Measurements from ENCODE around the gene SF3A2.
A peak's percentile ranks its signal among the peaks of the same experiment; 100 is the strongest.

Gene SF3A2

GRCh38 chr19:2260341-2260805 is 23.7 kb downstream of the SF3A2 start:
- DNase-seq (ENCODE audit: low read depth in 1 of 2, low spot score in 1 of 2) = no peak
- no peak for TF ChIP-seq JUND (IDR thresholded peaks at IDR 0.05; ENCODE audit: low read depth)
- in situ Hi-C loops (cut with HindIII; ENCODE audit: low pct_unique_long_range_greater_than_20kb, low sequenced_read_pairs) = no loop called here

GRCh38 chr19:2261438-2262172 is 25.0 kb downstream of the SF3A2 start:
- TF ChIP-seq JUND (IDR thresholded peaks at IDR 0.05; ENCODE audit: low read depth) = no peak
- in situ Hi-C loops (cut with HindIII; ENCODE audit: low pct_unique_long_range_greater_than_20kb, low sequenced_read_pairs) = no loop called here
- DNase-seq (ENCODE audit: low read depth in 1 of 2, low spot score in 1 of 2) = no peak

GRCh38 chr19:2266183-2266993 is 29.8 kb downstream of the SF3A2 start:
- in situ Hi-C loops (cut with HindIII; ENCODE audit: low pct_unique_long_range_greater_than_20kb, low sequenced_read_pairs) = no loop called here
- DNase-seq (ENCODE audit: low read depth in 1 of 2, low spot score in 1 of 2) = peak in 1 of 2 experiments; percentile 69
- TF ChIP-seq JUND (IDR thresholded peaks at IDR 0.05; ENCODE audit: low read depth) = no peak

GRCh38 chr19:2268480-2268830 is 31.8 kb downstream of the SF3A2 start:
- in situ Hi-C loops (cut with HindIII; ENCODE audit: low pct_unique_long_range_greater_than_20kb, low sequenced_read_pairs) = no loop called here
- TF ChIP-seq JUND (IDR thresholded peaks at IDR 0.05; ENCODE audit: low read depth) = no peak
- no peak for DNase-seq (ENCODE audit: low read depth in 1 of 2, low spot score in 1 of 2)

- TF ChIP-seq JUND (IDR thresholded peaks at IDR 0.05; ENCODE audit: low read depth) = no peak
- DNase-seq (ENCODE audit: low read depth in 1 of 2, low spot score in 1 of 2) = no peak
- in situ Hi-C loops (cut with HindIII; ENCODE audit: low pct_unique_long_range_greater_than_20kb, low sequenced_read_pairs) = no loop called here
Observed at GRCh38 chr19:2268861-2269243, 32.2 kb downstream of the SF3A2 start.

- peak; percentile 96 to 99 for DNase-seq (ENCODE audit: low read depth in 1 of 2, low spot score in 1 of 2)
- TF ChIP-seq JUND (IDR thresholded peaks at IDR 0.05; ENCODE audit: low read depth) = no peak
- in situ Hi-C loops (cut with HindIII; ENCODE audit: low pct_unique_long_range_greater_than_20kb, low sequenced_read_pairs) = no loop called here
Observed at GRCh38 chr19:2269244-2270156, 32.9 kb downstream of the SF3A2 start.

- TF ChIP-seq JUND (IDR thresholded peaks at IDR 0.05; ENCODE audit: low read depth) = no peak
- DNase-seq (ENCODE audit: low read depth in 1 of 2, low spot score in 1 of 2) = no peak
- in situ Hi-C loops (cut with HindIII; ENCODE audit: low pct_unique_long_range_greater_than_20kb, low sequenced_read_pairs) = no loop called here
Observed at GRCh38 chr19:2270157-2270422, 33.5 kb downstream of the SF3A2 start.

GRCh38 chr19:2270423-2271233 is 34.0 kb downstream of the SF3A2 start:
- in situ Hi-C loops (cut with HindIII; ENCODE audit: low pct_unique_long_range_greater_than_20kb, low sequenced_read_pairs) = no loop called here
- DNase-seq (ENCODE audit: low read depth in 1 of 2, low spot score in 1 of 2) = peak; percentile 67 to 70
- TF ChIP-seq JUND (IDR thresholded peaks at IDR 0.05; ENCODE audit: low read depth) = no peak

GRCh38 chr19:2271234-2272103 is 34.8 kb downstream of the SF3A2 start:
- in situ Hi-C loops (cut with HindIII; ENCODE audit: low pct_unique_long_range_greater_than_20kb, low sequenced_read_pairs) = no loop called here
- DNase-seq (ENCODE audit: low read depth in 1 of 2, low spot score in 1 of 2) = peak in 1 of 2 experiments; percentile 35
- no peak for TF ChIP-seq JUND (IDR thresholded peaks at IDR 0.05; ENCODE audit: low read depth)

- in situ Hi-C loops (cut with HindIII; ENCODE audit: low pct_unique_long_range_greater_than_20kb, low sequenced_read_pairs) = no loop called here
- TF ChIP-seq JUND (IDR thresholded peaks at IDR 0.05; ENCODE audit: low read depth) = peak; percentile 28; the same call in 1 of the 2 replicates
Observed at GRCh38 chr19:2273356-2274184, 36.9 kb downstream of the SF3A2 start.

More at GRCh38 chr19:2273356-2274184, 36.9 kb downstream of the SF3A2 start:
- peak; percentile 70 to 89 for DNase-seq (ENCODE audit: low read depth in 1 of 2, low spot score in 1 of 2)
